ENCODE results near the gene SERGEF. TPM values are rescaled to one million over a fixed set of nuclear protein-coding genes. Genes with fewer than 3 reads are reported as not detected.
A peak's percentile ranks its signal among the peaks of the same experiment; 100 is the strongest.

Gene SERGEF
- total RNA-seq, 2 donors from 2014 or later, result 29.9 to 39.4 TPM

DNA sequence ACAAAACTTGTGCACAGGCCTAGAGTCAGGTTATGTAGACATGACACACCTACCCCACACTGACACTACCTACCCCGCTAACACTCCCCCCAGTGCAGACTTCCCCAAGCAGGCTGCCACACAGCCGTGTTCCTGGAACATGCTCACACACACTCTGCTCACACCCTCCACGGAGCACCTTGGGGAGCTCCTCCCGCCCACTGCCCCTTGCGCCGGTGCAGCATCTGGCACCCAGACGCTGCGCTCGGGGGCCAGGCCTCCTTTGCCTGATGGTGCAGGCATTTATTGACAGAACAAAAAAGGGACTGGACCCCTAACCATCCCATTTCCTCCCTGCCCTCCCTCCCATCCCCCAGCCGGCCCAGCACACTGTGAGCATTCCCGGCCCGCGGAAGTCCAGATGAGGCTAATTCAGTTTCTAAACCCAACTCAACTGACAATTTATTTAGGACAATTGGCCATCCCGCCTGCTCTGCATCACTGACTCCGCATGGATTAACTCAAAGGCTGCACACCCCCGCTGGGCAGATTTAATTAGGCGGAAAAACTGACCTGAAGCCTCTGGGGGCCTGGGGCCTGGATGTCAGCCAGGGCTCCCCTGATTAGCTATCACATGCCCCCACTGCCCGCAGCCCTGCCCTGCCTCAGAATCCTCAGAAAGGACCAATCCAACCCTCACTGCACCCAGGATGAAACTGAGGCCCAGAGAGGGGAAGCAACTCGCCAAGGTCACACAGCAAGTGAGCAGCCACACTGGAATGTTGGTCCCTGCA is 248.2 kb downstream of the SERGEF start:
- Histone ChIP-seq H3K4me1 (replicated peaks) (no peaks in the 10 kb centered on the region), H3K9me3 (no peaks in the 10 kb centered on the region), H3K27me3 (replicated peaks; ENCODE audit: insufficient read depth) (no peaks in the 10 kb centered on the region), H3K36me3 (no peaks in the 10 kb centered on the region), H3K4me3 (no peak overlapping the region), H3K27ac (no peak overlapping the region)
- TF ChIP-seq POLR2AphosphoS5 (IDR thresholded peaks at IDR 0.05) (no peak), POLR2A (IDR thresholded peaks at IDR 0.05) (no peak)
- TF ChIP-seq, protein P1, sequence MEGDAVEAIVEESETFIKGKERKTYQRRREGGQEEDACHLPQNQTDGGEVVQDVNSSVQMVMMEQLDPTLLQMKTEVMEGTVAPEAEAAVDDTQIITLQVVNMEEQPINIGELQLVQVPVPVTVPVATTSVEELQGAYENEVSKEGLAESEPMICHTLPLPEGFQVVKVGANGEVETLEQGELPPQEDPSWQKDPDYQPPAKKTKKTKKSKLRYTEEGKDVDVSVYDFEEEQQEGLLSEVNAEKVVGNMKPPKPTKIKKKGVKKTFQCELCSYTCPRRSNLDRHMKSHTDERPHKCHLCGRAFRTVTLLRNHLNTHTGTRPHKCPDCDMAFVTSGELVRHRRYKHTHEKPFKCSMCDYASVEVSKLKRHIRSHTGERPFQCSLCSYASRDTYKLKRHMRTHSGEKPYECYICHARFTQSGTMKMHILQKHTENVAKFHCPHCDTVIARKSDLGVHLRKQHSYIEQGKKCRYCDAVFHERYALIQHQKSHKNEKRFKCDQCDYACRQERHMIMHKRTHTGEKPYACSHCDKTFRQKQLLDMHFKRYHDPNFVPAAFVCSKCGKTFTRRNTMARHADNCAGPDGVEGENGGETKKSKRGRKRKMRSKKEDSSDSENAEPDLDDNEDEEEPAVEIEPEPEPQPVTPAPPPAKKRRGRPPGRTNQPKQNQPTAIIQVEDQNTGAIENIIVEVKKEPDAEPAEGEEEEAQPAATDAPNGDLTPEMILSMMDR (IDR thresholded peaks at IDR 0.05), result no peak
- DNase-seq (ENCODE audit: low spot score), result no peak
- intact Hi-C loops (cut with DNase I), result loop anchor here (10.0 kb wide), 1 partner anchor 210 kb away; no protein-coding TSS in a partner anchor
- 69% methylated on average over 19 of the region's 19 CpGs for WGBS

DNA sequence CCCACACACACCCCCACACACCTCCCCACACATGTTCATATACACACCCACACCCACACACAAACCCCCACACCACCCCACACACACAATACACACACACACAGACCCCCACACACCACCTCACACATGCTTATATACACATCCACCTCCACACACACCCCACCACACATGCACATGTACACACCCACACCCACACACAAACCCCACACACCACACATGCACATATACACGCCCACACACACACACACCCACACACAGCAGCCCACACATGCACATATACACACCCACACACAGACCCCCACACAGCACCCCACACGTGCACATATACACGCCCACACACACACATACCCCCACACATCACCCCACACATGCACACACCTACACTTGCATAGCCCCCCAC is 249.1 kb downstream of the SERGEF start:
- Histone ChIP-seq H3K4me1 (replicated peaks) (no peaks in the 10 kb centered on the region), H3K4me3 (no peak overlapping the region), H3K36me3 (no peaks in the 10 kb centered on the region), H3K27me3 (replicated peaks; ENCODE audit: insufficient read depth) (no peaks in the 10 kb centered on the region), H3K27ac (no peak overlapping the region), H3K9me3 (no peaks in the 10 kb centered on the region)
- TF ChIP-seq POLR2A (IDR thresholded peaks at IDR 0.05) (no peak), POLR2AphosphoS5 (IDR thresholded peaks at IDR 0.05) (no peak)
- TF ChIP-seq, protein P1 (IDR thresholded peaks at IDR 0.05), result no peak
- no peak for DNase-seq (ENCODE audit: low spot score)
- 58% methylated on average over 3 of the region's 3 CpGs for WGBS
- intact Hi-C loops (cut with DNase I), result loop anchor here (10.0 kb wide), 1 partner anchor 211 kb away; no protein-coding TSS in a partner anchor

DNA sequence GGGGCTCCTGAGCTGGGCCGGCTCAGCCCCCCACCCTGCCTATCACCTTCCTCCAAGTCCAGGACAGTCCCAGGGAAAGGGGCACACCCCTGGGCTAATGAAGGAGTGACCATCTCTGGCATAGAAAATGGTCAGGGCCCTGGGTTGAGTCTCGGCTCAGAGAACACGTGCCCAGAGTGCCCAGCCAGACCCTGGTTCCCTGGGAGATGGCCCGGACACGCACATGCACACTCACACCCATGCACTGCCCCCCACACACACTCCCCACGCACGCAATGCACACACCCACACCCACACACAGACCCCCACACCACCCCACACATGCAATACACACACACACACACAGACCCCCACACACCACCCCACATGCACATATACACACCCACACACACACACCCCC is 249.6 kb downstream of the SERGEF start:
- intact Hi-C loops (cut with DNase I), result loop anchor here (10.0 kb wide), 1 partner anchor 212 kb away; no protein-coding TSS in a partner anchor
- Histone ChIP-seq H3K27me3 (replicated peaks; ENCODE audit: insufficient read depth) (no peaks in the 10 kb centered on the region), H3K4me3 (no peak overlapping the region), H3K36me3 (no peaks in the 10 kb centered on the region), H3K27ac (no peak overlapping the region), H3K4me1 (replicated peaks) (no peaks in the 10 kb centered on the region), H3K9me3 (no peaks in the 10 kb centered on the region)
- no peak for DNase-seq (ENCODE audit: low spot score)
- TF ChIP-seq POLR2AphosphoS5 (IDR thresholded peaks at IDR 0.05) (no peak), POLR2A (IDR thresholded peaks at IDR 0.05) (no peak)
- TF ChIP-seq, protein P1 (IDR thresholded peaks at IDR 0.05), result no peak
- WGBS, result 91% methylated on average over 7 of the region's 7 CpGs

DNA sequence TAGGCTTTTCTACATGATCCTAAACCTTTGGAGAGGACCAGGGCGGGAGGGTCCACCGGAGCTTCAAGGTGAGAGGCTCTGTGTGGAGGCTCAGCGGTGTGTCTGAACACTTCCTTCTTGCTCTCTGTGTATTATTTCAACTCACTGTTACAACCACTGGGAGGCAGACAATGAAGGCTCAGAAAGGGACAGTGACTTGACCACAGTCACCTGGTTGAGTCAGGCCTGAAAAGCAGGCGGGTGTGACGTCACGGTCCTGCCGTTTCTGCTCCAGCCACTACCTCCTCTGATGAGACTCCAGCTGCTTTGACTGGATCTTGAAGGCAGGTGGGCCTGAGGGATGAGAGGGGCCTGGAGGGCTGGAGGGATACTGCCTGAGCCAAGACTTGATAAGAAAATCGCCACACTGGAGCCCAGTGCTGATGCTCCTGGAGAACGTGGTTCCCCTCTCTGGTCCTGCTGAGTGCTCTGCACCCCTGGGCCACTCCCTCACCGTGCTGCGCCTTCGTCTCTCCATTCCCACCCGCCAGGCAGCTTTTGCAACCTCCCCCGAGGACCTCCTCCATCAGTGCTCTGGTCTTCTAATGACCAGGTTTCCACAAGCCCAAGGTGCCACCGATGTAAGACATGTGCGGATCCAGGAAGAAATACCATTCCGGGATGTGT is 250.4 kb downstream of the SERGEF start:
- WGBS, result 87% methylated on average over 17 of the region's 17 CpGs
- Histone ChIP-seq H3K27ac (no peak overlapping the region), H3K4me3 (no peak overlapping the region), H3K36me3 (no peaks in the 10 kb centered on the region), H3K27me3 (replicated peaks; ENCODE audit: insufficient read depth) (no peaks in the 10 kb centered on the region), H3K9me3 (no peaks in the 10 kb centered on the region), H3K4me1 (replicated peaks) (no peaks in the 10 kb centered on the region)
- DNase-seq (ENCODE audit: low spot score), result no peak
- no peak for TF ChIP-seq POLR2AphosphoS5 (IDR thresholded peaks at IDR 0.05)
- intact Hi-C loops (cut with DNase I), result loop anchor here (10.0 kb wide), 1 partner anchor 212 kb away; no protein-coding TSS in a partner anchor

DNA sequence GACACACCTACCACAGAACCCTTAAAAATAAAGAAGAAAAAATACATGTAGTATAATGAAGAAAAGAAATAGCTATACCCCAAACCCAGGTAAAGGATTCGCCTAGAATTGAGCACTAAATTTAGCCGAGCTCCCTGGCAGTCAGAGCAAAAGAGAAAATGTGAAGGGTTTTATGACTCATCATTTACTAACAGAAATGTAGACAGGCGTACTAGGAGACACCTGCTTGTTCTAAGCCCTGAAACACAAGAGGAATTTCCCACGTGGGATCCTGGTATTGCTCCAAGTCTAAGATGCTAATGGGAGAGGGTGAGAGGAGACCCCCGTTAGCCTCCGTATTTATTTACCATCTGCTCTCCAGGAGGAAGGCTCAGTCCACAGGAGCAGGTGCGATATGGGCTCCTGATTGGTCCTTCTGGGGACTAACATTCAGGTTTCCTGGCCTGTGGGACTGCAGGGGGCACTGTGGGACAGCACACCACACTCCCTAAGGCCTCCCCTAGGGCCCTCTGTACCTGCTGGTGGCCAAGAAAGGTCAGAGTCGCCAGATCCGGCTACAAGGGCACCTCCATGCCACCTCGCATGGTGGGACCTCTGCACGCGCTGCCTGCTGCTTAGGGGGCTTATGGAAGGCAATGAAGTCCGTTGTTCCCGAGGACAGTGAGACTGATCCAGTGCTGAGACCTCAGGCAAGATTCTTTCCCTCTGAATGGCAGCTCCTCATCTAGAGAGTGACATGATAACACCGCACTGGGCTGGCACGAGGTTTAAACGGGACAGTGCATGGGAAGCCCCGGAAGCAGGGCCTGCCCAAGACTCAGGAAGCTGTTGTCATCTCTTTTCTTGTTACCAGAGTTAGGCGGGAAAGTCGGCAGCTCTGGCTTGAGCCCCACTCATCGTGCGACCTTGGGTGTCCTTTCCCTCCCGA is 252.5 kb downstream of the SERGEF start:
- H3K4me1 ChIP-seq (replicated peaks), result no peaks in the 10 kb centered on the region
- H3K4me3 ChIP-seq, result no peak overlapping the region
- no peaks in the 10 kb centered on the region for H3K27me3 ChIP-seq (replicated peaks; ENCODE audit: insufficient read depth)
- no peaks in the 10 kb centered on the region for H3K36me3 ChIP-seq
- DNase-seq (ENCODE audit: low spot score), result peak; percentile 17
- WGBS, result 68% methylated on average over 23 of the region's 23 CpGs
- TF ChIP-seq, protein P1 (IDR thresholded peaks at IDR 0.05), result peak in 3 of 4 experiments; percentile 43 to 65 (median 58)
- TF ChIP-seq POLR2AphosphoS5 (IDR thresholded peaks at IDR 0.05) (no peak), POLR2A (IDR thresholded peaks at IDR 0.05) (no peak)
- intact Hi-C loops (cut with DNase I), result loop anchor here (10.0 kb wide), 1 partner anchor 214 kb away; no protein-coding TSS in a partner anchor
- H3K9me3 ChIP-seq, result no peaks in the 10 kb centered on the region
- no peak overlapping the region for H3K27ac ChIP-seq

Data from prostate gland (tissue), 2 donors.